T-helper 1 cell treated with Interleukin-12 subunit alpha and Interleukin-12 subunit beta and Interleukin-4 antibody, amounts not matched to agents 30 ng/mL and 1 ng/mL, for 36 hours (primary cell): Measurements from ENCODE around the gene TNS4. TPM values are rescaled to one million over a fixed set of nuclear protein-coding genes. Genes with fewer than 3 reads are reported as not detected.

Experiments used
- intact Hi-C: fragments of 100-400 bp; cut with micrococcal nuclease; formaldehyde crosslinking; loops from one replicate; pipeline ENCODE4 v1.15.1; 2024
- total RNA-seq: library from RNA; stranded (reverse); gene quantifications from 2 replicates; pipeline ENCODE4 v1.2.3, GENCODE V29; 2022

Gene TNS4
- total RNA-seq, 1 donor from 2014 or later = 15.7 TPM

DNA sequence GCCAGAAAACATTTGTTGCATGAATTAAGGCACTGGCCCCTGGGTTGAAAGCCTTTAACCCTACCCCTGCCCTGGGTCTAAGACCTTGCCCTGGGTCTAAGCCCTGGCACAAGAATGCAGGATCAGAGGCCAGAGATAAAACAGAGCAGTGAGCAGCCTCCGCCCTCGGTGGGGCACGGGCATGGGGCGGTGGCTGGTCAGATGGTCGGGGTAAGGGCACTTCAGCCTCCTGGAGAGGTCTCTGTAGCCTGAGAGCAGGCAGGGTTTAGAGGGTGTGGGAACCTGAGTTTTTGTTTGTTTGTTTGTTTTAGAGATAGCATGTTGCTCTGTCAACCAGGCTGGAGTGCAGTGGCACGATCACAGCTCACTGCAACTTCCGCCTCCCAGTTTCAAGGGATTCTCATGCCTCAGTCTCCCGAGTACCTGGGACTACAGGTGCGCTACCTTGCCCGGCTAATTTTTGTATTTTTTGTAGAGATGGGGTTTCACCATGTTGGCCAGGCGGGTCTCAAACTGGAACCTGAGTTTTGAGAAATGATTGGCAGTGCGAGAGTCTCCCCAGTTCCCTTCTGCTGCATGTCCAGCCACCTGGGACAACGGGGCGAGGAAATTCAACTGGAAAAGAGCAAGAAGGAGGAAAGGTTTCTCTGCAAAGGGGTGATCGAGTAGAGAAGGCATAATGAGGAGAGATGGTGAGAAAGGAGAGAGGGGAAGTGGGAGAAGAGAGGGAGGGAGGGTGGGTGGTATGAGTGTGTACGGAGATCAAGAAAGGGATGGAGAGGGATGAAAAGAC is 27.7 kb downstream of the TNS4 start:
- intact Hi-C loops = no loop called here

DNA sequence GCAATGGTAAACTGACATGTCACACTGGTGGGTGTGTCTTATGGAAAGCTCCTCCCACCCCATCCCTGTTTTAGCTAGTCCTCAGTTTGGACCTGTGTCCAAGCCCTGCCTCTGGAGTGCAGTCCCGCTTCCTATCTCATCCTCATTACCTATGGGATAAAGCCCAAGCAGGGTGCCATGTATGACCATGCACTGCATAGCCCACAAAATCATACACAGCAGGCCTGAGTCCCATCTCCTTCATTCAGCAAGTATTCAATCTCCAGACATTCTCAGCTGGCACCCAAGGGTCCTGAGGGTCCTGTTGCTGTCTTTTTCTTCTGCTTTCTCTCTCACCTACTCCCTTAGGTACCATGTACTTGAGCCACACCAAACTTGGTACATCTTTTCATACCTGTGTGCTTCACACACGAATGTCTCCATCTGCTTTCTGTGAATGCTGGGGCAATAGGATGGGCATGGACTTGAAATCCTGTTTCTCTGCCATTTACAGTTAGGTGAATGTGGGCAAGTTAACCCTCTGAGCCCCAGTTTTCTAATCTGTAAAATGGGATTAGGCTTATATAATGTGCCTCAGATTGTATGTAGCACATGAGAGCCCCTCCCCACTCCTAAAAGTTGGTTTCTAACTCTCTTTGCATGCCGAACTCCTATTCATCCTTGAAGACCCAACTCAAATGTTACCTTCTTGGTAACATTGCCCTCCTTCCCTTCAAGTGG is 28.5 kb downstream of the TNS4 start:
- intact Hi-C loops = no loop called here

DNA sequence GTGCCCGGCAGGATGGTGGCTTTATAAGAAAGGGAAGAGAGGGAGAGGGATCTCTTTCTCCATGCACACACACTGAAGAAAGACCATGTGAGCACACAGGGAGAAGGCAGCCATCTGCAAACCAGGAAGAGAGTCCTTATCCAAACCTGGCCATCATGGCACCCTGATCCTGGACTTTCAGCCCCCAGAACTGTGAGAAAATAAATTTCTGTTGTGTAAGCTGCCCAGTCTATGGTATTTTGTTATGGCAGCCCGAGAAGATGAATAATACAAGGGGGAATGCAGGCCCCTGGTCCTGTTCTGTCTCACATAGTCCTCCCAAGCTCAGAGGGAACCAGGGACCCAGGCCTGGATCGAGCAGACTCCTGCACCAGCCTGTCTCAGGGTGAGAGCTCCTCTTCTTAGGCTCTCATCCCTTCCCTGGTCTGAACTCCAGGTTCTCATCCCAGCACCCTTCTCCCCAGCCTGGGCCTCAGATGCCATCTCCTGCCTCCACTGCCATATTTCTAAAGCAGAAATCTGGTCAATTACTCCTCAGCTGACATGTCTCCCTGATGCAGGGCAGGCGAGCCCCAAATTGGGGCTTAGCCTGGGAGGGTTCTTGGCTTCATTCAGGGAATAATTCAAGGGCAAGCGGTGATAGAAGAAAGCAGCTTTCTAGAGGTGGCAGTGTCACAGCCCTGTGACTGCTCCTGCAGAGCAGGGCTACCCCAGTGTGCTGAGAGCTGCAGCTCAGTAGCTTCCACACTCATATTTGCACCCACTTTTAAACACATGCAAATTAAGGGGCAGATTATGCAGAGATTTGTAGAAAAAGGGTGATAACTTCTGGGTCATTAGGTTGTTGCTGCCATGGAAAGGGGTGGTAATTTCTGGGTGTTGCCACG is 29.3 kb downstream of the TNS4 start:
- intact Hi-C loops = no loop called here

DNA sequence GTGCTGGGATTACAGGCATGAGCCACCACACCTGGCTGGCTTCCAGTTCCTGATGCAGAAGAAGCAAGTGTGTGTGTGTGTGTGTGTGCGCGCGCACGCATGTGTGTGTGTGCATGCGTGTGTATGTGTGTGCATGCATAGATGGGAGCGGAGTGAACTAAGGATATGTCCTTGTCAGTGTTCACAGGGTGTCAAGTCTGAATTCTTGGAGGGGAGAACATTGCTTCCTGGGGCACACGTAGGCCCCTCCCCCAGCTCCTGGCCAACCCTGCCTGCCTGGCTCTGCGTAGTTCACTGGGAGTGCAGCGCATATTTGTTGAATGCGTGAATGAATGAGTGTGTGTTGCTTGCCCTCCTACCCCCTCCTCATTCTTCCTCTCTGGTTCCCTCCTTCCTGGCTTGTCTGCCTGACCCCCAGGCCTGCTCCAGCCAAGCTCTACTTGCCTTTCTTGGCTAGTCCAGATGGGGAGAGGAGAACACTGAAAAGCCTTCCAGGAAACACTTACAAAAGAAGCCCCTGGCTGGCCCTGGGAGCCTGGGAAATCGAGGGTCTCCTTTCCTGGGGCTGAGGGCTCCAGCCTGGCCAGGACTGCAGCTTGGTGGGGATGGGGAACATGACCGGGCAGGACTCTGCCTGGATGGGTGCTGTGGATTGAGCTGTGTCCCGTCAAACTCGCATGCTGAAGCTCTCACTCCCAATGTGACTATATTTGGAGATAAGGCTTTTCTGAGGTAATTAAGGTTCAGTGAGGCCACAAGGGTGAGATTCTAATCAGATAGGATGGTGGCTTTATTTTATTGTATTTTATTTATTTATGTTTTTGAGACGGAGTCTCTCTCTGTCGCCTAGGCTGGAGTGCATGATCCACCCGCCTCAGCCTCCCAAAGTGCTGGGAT is 30.2 kb downstream of the TNS4 start:
- intact Hi-C loops = no loop called here

DNA sequence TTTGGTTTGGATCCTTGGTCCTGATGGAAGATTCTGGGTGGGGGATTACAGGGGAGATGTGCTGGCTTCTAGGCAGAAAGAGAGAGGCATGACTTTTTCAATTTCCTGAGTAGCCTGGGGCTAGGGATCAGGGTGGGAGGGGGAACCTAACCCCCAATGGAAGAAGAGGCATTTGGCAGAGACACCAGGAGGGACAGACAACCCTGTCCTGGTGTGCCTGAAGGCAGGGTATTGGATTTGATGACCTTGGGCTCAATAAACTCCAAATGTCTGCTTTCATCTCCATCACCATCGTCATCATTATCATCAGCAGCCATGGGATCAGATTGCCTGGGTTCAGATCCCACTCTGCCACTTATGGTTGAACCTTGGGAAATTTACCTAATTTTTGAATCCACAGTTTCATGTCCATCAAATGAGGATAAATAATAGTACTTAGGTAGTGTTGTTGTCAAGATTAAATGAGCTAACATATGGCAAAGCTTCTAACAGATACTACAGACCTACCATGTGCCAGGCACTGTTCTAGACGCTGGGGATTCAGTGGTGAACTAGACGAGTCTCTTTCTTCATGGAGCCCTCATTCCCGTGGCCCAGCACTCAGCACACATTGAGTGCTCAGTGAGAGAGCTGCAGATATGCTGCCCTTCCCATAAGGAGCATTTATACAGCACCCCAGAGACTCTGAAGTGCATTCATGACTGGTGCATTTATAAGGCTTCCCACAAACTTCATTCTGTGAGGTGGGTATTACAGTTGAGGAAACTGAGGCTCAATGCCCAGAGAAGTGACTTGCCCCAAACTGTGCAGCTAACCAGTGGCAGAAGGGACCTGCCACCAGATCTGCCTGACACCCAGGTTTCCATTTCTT is 31.4 kb downstream of the TNS4 start:
- intact Hi-C loops = no loop called here

DNA sequence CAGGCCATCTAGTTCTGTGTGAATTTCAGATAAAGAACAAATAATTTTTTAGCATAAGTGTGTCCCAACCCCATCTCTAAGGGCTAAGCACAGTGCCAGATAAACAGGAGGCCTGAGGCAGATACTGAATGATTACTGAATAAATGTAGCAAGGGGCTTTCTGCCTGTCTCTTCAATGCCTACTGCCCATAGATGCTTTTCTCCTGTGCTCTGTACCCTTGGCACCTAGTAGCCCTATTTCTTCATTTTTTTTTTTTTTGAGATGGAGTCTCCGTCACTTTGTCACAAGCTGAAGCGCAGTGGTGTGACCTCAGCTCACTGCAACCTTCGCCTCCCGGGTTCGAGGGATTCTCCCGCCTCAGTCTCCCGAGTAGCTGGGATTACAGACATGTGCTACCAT is 32.9 kb downstream of the TNS4 start:
- intact Hi-C loops = no loop called here

DNA sequence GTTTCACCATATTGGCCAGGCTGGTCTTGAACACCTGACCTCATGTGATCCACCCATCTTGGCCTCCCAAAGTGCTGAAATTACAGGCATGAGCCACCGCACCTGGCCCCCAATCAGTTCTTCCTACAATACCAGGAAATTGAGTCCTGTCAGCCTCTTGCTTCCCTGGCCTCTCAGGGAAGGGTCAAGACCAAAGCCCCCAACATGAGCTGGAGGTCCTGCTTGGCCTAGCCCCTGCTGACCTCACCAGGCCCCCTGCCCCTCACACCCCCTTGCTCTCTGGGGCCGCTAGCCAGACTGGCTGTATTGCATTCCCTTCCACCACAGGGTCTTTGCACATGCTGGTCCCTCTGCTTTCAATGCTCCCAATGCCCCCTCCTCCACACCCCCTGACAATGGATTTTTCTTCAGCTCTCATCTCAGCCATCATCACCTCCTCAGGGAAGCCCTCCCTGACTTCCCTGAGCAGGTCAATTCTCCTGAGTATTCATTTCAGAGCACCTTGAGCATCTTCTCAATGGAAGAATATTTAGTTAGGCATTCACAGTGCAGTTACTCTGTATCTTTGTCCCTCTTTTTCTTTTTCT is 34.0 kb downstream of the TNS4 start:
- intact Hi-C loops = no loop called here

DNA sequence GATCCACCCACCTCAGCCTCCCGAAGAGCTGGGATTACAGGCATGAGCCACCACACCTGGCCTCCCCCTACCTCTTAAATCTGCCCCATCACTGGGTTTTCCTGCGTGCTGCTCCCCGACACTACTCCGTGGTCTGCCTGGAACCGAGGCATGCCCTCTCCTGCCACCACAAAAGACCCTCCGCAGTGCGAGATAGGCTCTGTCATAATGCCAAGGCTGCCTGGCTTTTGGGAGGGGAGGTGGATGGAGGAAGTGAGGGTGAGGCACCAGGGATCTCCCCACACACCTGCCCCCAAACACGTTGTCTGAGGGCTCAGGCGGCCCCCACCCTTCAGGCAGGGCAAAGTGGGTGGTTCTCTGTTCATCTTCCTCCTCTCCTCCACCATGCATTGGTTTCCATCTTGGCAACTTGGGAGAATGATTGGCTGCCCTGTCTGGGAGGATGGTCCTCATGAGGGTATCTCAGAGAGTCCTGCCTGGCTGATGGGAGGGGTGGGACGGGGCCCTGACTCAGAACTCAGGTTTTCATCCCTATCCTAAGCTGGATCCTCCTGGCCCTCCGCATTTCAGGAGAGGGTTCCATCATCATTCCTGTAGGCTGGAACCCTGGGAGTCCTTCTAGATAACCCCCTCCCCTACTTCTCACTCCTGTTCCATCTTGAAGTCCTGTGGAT is 35.0 kb downstream of the TNS4 start:
- intact Hi-C loops = no loop called here

DNA sequence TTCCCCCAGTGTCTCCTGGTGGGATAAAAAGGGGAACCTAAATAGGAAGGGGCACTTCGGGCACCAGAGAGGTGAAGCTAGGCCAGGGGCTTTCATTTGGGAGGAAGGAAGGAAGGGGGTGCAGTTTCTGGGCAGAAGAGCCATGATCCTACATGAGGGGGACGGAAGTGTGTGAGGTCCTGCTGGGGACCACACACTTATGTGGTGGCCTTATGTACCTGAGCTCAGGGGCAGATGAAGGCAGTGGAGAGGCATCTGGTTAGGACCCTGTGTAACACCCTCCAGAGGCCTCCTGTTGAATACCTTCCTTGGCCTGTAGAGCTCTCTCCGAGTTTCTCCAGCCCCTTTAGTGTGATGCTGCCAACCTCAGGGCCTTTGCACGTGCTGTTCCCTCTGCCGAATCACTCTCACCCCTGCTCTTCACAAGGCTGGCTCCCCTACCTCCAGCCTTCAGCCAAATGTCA is 37.0 kb downstream of the TNS4 start:
- intact Hi-C loops = no loop called here

DNA sequence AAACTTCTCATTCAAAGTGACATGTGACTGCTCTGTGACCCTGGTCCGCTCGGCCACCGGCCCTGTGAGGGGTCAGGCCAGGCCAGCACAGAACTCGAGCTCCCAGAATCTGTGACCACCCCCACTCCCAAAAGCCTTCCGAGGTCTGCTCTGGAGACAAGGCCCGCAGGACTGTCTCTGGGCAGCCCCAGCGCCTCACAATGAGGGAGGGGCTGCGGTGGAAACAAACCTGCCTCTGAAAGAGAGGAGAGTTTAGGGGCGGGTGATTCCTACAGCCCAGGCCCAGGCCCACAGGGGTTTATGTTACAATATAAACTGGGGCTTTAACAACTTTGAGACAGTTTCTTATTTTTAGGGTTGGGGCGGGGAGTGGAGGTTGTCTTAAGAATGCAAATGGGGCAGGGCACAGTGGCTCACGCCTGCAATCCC is 38.3 kb downstream of the TNS4 start:
- intact Hi-C loops = no loop called here

DNA sequence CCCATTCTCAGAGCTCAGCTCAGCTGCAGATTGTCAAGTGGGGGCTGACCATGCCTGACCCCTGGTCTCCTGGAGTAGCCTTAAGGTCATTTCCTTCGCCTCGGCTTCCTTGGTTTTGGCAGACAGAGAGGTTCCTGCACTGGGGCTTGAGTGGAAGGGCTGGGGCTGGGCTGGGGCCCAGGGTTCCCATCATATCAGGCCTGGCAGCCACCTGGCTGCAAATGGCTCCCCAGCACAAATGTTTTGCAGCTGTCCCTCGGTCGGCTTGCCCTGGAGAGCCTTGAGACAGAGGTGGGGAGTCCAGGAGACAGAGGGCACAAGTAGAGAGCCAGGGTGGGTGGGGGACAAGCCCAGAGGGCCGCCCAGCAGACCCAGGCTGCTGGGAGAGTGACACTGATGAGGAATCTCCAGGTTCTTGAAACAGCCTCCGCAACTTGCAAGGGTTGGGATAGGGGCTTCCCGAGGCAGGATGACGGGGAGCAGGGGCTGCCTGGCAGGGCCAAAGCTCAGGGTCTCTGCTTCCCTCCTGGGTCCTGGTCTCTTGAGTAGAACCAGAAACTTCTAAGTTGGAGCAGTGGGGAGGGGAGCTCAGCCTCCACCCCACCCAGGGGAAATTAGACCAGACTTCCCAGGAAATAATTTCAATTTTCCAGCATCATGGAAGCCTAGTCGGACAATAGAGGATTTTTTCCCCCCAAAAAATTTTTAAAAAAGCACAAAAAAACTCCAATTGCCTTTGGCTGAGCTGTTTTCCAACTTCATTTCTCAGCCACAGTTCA is 38.9 kb downstream of the TNS4 start:
- intact Hi-C loops = no loop called here

DNA sequence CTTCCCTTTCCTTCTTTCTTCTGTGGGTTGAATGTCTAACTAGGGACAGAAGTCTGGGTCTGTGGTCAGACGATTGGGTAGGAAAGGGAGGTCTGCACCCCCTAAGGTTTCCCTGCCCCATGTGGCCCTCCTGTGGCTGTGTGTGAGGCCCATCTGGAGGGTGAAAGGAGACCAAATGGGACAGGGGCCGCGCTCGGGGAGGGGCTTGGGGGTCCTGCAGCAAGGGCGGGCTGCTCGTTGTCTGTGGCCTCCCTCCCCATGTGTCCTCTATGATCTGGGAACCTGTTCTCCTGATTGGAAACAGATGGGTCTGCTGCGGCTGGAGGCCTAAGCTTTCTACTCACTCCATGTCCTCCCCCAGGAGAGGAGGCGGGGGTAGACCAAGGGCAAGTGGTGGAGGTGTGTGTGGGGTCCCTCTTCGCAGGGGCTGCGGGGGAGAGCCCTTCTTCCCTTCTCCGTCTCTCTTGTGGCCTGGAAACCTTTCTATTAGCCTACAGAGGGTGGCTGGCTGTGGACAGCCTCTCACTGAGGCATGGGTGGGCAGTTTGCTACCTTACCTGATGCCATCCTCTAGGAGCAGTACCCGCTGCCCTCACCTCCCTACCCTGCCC is 39.6 kb downstream of the TNS4 start:
- intact Hi-C loops = no loop called here

DNA sequence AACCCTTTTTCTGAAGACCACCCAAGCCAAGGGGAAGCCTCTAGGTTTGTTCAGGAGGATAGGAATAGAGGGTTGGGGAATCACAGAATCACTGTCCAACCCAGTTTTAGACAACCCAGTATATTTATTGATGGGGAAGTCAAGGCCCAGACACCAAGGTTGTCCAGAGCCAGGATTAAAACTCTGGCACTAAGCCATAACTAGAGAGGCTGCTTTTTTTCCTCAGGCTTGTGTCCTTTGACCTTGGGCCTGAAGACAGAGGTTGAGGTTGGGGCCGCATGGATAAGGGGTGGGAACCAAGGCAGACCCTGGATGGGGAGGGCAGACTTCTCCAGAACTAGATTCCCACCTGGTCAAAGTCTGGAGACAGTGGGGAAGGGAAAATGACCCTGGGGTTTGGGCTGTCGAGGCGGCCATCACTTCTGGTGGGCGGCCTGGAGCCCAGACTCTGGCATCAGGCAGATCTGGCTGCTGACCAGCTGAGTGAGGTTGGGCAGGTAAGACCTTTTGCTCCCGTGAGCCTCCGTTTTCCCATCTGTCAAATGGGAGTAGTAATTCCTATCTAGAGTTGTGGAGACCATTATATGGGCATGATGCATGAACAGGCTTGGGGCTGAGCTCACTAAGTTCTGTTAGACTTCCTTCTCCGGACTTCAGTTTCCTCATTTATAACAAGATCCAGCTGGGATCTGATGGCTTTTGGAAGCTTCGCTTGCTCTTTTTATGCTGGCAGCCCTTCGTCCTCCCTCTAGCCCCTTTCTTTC is 40.3 kb downstream of the TNS4 start:
- intact Hi-C loops = no loop called here

DNA sequence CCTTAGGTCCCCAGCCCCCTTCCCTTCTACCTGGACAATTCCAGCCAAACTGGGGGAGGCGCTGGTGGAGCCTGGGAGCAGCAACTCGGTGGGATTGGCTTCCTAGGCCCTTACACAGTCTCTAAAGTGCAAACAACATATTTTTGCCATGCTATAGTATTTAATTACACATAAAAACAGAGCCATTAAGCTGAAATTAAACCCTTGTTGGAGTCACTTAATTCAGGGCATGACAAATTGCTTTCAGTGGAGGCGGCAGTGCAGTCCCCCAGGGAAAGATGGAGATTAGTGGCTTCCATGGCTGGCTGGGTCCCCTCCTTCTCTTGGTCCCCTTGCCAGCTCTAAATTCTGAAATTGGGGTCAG is 40.8 kb downstream of the TNS4 start:
- intact Hi-C loops = no loop called here

DNA sequence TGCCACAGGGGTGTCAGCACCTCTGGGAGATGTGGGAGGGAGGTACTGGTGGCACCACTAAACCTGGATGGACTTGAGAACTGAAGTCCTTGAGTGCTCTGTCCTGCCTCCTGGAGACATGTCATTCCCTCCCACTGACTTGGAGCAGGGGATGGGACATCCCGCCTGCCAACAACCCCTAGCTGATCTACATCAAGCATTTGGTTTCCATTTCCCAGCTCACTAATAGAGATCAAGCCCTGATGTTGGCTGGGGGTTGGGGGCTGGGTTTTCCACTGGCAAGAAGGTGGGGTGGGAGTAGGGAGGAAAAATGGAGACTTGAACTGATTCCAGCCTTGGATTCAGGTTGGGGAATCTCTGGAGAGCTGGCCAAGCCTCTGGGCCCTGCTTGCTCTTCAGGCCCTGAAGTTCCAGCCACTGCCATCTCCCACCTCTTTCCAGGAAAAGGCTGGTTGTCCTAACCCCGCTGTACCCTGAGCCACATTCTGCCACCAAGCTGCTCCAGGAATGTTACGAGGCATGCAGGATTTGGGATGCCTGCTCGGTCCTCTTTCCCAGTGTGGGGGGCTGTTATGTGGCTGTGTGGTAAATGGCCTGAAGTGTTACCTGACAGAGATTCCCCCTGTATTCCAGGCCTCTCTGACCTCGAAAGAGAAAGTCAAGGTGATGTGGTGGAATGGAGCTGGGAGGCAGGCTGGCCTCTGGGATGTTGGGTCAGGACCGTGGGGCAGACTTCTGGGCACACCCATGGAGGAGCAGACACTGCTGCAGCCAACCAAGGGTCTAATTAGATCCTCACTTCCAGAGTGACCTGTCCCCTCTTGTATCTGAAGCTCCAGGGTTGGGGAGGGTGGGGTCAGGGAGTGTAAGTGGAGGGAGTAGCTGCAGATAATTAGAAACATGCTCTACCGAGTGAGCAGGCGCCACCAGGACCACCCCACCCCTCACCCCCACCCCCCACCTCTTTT is 41.5 kb downstream of the TNS4 start:
- intact Hi-C loops = no loop called here
